SK-N-SH (cell line): Measurements from ENCODE around the gene PRELID1.

Experiments used
- CHD2 ChIP-seq: fragments of 150-350 bp; IDR thresholded peaks from 2 replicates; pipeline ENCODE4 v1.6.1; 2018; ENCODE audit warnings: low read length; ENCODE audit not compliant: partially characterized antibody
- EP300 ChIP-seq, 2 experiments: IDR thresholded peaks; 2 replicates each; pipeline versions ENCODE4 v1.4.0 to v1.6.1; 2012; ENCODE audit warnings: borderline replicate concordance in 1 of 2, low read depth in 1 of 2, low read length in 1 of 2
- GABPA ChIP-seq: IDR thresholded peaks from 2 replicates; pipeline ENCODE4 v1.4.0; 2012; ENCODE audit warnings: low read depth, mild to moderate bottlenecking
- POLR2AphosphoS5 ChIP-seq: IDR thresholded peaks from 2 replicates; pipeline ENCODE4 v1.6.1; 2012; ENCODE audit warnings: low read depth, low read length
- RAD21 ChIP-seq: IDR thresholded peaks from 2 replicates; pipeline ENCODE4 v1.6.1; 2012; ENCODE audit warnings: mild to moderate bottlenecking, low read length
- RCOR1 ChIP-seq: fragments of 150-350 bp; IDR thresholded peaks from 2 replicates; pipeline ENCODE4 v1.6.1; 2017; ENCODE audit warnings: antibody characterized with exemption, low read length
- TAF1 ChIP-seq: IDR thresholded peaks from 2 replicates; pipeline ENCODE4 v1.6.1; 2012; ENCODE audit warnings: low read depth, mild to moderate bottlenecking, low read length, moderate library complexity, borderline replicate concordance
- TF ChIP-seq, protein P1 (sequence below): IDR thresholded peaks from 2 replicates; pipeline ENCODE4 v1.6.1; 2012; ENCODE audit warnings: mild to moderate bottlenecking, low read depth, low read length, moderate library complexity
- TF ChIP-seq, protein P2 (sequence below): IDR thresholded peaks from 2 replicates; pipeline ENCODE4 v1.4.0; 2012; ENCODE audit warnings: low read depth, borderline replicate concordance
- TF ChIP-seq, protein P3 (sequence below): fragments of 200-600 bp; sonication (generic); IDR thresholded peaks from 2 replicates; pipeline ENCODE4 v1.6.1; 2017; ENCODE audit warnings: antibody characterized with exemption, mild to moderate bottlenecking, moderate library complexity
- TF ChIP-seq, protein P4 (sequence below): IDR thresholded peaks from 2 replicates; pipeline ENCODE4; 2012

DNA sequence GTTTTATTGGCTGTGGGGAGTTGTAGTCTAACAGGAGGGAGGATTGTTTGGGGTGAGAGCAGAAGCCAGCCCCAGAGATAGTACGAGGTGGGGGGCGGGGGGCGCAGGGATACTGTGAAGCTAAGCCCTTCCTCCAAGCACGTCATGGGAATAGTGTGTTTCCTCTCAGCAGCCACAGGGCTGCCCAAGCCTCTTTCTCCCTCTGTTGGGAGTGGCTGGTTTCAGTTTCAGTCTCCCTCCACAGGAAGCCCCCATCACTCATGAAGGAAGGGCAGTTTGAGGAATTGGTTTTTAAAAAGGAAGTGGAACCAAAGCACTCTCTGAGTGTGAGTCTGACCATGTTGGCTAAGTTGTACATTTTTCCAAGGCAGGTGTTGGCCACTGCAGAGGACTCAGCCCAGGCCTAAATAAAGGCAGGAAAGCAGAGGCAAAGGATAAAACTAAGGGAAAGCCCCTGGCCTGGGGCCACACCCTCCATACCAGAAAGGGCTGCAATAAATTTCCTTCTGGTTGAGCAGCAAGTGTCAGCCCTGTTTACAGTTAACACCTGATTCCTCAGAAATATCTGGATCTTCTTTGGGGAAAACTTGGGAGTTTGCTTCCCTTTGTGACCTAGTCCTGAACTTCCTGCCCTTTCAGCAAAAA lies 3.2 kb upstream of the PRELID1 start:
- TF ChIP-seq, protein P1, sequence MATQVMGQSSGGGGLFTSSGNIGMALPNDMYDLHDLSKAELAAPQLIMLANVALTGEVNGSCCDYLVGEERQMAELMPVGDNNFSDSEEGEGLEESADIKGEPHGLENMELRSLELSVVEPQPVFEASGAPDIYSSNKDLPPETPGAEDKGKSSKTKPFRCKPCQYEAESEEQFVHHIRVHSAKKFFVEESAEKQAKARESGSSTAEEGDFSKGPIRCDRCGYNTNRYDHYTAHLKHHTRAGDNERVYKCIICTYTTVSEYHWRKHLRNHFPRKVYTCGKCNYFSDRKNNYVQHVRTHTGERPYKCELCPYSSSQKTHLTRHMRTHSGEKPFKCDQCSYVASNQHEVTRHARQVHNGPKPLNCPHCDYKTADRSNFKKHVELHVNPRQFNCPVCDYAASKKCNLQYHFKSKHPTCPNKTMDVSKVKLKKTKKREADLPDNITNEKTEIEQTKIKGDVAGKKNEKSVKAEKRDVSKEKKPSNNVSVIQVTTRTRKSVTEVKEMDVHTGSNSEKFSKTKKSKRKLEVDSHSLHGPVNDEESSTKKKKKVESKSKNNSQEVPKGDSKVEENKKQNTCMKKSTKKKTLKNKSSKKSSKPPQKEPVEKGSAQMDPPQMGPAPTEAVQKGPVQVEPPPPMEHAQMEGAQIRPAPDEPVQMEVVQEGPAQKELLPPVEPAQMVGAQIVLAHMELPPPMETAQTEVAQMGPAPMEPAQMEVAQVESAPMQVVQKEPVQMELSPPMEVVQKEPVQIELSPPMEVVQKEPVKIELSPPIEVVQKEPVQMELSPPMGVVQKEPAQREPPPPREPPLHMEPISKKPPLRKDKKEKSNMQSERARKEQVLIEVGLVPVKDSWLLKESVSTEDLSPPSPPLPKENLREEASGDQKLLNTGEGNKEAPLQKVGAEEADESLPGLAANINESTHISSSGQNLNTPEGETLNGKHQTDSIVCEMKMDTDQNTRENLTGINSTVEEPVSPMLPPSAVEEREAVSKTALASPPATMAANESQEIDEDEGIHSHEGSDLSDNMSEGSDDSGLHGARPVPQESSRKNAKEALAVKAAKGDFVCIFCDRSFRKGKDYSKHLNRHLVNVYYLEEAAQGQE = no peak
- TF ChIP-seq, protein P2, sequence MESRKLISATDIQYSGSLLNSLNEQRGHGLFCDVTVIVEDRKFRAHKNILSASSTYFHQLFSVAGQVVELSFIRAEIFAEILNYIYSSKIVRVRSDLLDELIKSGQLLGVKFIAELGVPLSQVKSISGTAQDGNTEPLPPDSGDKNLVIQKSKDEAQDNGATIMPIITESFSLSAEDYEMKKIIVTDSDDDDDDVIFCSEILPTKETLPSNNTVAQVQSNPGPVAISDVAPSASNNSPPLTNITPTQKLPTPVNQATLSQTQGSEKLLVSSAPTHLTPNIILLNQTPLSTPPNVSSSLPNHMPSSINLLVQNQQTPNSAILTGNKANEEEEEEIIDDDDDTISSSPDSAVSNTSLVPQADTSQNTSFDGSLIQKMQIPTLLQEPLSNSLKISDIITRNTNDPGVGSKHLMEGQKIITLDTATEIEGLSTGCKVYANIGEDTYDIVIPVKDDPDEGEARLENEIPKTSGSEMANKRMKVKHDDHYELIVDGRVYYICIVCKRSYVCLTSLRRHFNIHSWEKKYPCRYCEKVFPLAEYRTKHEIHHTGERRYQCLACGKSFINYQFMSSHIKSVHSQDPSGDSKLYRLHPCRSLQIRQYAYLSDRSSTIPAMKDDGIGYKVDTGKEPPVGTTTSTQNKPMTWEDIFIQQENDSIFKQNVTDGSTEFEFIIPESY = no peak
- TF ChIP-seq, protein P3, sequence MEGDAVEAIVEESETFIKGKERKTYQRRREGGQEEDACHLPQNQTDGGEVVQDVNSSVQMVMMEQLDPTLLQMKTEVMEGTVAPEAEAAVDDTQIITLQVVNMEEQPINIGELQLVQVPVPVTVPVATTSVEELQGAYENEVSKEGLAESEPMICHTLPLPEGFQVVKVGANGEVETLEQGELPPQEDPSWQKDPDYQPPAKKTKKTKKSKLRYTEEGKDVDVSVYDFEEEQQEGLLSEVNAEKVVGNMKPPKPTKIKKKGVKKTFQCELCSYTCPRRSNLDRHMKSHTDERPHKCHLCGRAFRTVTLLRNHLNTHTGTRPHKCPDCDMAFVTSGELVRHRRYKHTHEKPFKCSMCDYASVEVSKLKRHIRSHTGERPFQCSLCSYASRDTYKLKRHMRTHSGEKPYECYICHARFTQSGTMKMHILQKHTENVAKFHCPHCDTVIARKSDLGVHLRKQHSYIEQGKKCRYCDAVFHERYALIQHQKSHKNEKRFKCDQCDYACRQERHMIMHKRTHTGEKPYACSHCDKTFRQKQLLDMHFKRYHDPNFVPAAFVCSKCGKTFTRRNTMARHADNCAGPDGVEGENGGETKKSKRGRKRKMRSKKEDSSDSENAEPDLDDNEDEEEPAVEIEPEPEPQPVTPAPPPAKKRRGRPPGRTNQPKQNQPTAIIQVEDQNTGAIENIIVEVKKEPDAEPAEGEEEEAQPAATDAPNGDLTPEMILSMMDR = peak; percentile 29
- TF ChIP-seq CHD2 (no peak), EP300 (IDR thresholded peaks at IDR 0.05; ENCODE audit: borderline replicate concordance in 1 of 2, low read depth in 1 of 2, low read length in 1 of 2) (no peak), POLR2AphosphoS5 (no peak), RCOR1 (no peak), RAD21 (no peak), GABPA (no peak), TAF1 (no peak)
- TF ChIP-seq, protein P4, sequence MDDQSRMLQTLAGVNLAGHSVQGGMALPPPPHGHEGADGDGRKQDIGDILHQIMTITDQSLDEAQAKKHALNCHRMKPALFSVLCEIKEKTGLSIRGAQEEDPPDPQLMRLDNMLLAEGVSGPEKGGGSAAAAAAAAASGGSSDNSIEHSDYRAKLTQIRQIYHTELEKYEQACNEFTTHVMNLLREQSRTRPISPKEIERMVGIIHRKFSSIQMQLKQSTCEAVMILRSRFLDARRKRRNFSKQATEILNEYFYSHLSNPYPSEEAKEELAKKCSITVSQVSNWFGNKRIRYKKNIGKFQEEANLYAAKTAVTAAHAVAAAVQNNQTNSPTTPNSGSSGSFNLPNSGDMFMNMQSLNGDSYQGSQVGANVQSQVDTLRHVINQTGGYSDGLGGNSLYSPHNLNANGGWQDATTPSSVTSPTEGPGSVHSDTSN = no peak
